GM12865 (cell line): ENCODE measurements around the gene ARHGAP24.

Experiments
- DNase-seq: peaks from one replicate; pipeline ENCODE4 v3.0.0; 2010; ENCODE audit warnings: low read depth
- H3K4me3 ChIP-seq: 2 replicates; pipeline ENCODE4 v1.5.1; 2011; ENCODE audit warnings: mild to moderate bottlenecking, low read depth, low read length, control low read depth
- TF ChIP-seq, protein P1 (sequence below): IDR thresholded peaks from 2 replicates; pipeline ENCODE4 v1.5.1; 2011; ENCODE audit warnings: low read length, control low read depth, low read depth, inconsistent platforms; ENCODE audit not compliant: insufficient read depth; ENCODE audit errors: missing control alignments

ARHGAP24 gene

GRCh38 chr4:85610450-85610849 is 135.5 kb downstream of the ARHGAP24 start:
- no peak overlapping the region for H3K4me3 ChIP-seq
- DNase-seq: peak; percentile 90
- TF ChIP-seq, protein P1, sequence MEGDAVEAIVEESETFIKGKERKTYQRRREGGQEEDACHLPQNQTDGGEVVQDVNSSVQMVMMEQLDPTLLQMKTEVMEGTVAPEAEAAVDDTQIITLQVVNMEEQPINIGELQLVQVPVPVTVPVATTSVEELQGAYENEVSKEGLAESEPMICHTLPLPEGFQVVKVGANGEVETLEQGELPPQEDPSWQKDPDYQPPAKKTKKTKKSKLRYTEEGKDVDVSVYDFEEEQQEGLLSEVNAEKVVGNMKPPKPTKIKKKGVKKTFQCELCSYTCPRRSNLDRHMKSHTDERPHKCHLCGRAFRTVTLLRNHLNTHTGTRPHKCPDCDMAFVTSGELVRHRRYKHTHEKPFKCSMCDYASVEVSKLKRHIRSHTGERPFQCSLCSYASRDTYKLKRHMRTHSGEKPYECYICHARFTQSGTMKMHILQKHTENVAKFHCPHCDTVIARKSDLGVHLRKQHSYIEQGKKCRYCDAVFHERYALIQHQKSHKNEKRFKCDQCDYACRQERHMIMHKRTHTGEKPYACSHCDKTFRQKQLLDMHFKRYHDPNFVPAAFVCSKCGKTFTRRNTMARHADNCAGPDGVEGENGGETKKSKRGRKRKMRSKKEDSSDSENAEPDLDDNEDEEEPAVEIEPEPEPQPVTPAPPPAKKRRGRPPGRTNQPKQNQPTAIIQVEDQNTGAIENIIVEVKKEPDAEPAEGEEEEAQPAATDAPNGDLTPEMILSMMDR: no peak

- DNase-seq: no peak
- no peak overlapping the region for H3K4me3 ChIP-seq
- TF ChIP-seq, protein P1: no peak
Measured at GRCh38 chr4:85611661-85612060, 136.7 kb downstream of the ARHGAP24 start.

GRCh38 chr4:85613901-85614300 is 139.0 kb downstream of the ARHGAP24 start:
- TF ChIP-seq, protein P1: no peak
- no peak for DNase-seq
- no peak overlapping the region for H3K4me3 ChIP-seq

DNA sequence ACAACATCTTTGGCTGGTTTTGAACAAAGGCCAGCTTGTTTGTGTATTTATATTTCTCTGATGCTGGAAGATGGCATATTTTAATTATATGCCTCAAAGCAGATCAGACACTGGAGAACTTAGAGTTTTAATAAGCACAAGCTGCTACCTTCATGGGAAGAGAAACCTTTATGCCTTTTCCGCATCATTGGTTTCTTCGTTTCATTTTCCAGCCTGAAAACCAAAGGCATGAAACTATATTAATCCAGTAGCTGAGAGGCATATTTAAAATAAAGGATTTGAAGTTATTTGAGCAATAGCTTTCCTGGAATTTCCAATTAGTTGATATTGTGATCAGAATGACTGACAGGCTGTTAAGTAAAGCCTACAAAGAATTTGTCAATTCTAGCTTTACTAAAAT is 141.0 kb downstream of the ARHGAP24 start:
- DNase-seq: no peak
- TF ChIP-seq, protein P1: no peak
- H3K4me3 ChIP-seq: no peak overlapping the region

GRCh38 chr4:85617202-85617601 is 142.3 kb downstream of the ARHGAP24 start:
- H3K4me3 ChIP-seq: no peak overlapping the region
- TF ChIP-seq, protein P1: no peak
- no peak for DNase-seq

DNA sequence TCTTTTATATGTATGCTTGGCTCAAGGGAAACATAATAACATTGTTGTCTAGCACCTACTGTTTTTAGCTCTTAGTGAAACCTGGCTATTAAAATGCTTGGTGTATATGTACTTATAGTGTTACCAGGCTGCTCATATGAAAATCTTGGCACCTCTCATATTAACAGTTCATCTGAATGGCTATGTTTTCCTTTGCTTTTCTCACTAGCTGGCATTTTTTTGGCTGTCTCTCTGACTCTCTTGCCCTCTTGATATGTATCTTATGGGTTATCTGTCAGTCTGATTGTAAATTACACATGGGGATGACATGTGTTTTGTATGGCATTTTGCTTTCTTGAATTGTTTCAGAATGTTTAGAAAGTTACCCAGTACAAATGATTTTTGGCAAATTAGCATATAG is 158.0 kb downstream of the ARHGAP24 start:
- no peak overlapping the region for H3K4me3 ChIP-seq
- TF ChIP-seq, protein P1: no peak
- DNase-seq: no peak

- no peak overlapping the region for H3K4me3 ChIP-seq
- TF ChIP-seq, protein P1: no peak
- no peak for DNase-seq
Measured at GRCh38 chr4:85637778-85638177, 162.8 kb downstream of the ARHGAP24 start.
